Esophagus squamous epithelium (tissue), 4 donors: ENCODE data around the gene MZT2A.
"Not testable (repeated sequence)": the region's sequence is repeated elsewhere in the genome, so short reads cannot be mapped to it uniquely, and the experiment has no call there.

Experiments
- CTCF ChIP-seq, 6 experiments: fragments of 450-650 bp in 4 of 6; fragments of 200-600 bp in 2 of 6; sonication (generic) in 2 of 6; IDR thresholded peaks; one replicate each; pipeline ENCODE4 v1.5.1; 2016 to 2019; ENCODE audit warnings: antibody characterized with exemption in 6 of 6, mild to moderate bottlenecking in 4 of 6, moderate library complexity in 4 of 6
- POLR2A ChIP-seq, 4 donors: fragments of 450-650 bp; IDR thresholded peaks; one replicate each; pipeline ENCODE4 v1.6.1; 2017; ENCODE audit warnings: antibody characterized with exemption in 4 of 4, mild to moderate bottlenecking in 4 of 4, moderate library complexity in 3 of 4

GRCh38 chr2:131492015-131492417 is at the start of gene MZT2A:
- TF ChIP-seq CTCF, POLR2A (IDR thresholded peaks at IDR 0.05): not testable (repeated sequence)
